Astrocyte of the spinal cord (primary cell): Measurements from ENCODE around the gene SETD3.

ENCODE experiments used
- DNase-seq: peaks from one replicate; pipeline ENCODE4 v3.0.0; 2011; ENCODE audit warnings: low read depth, low spot score
- H3K4me3 ChIP-seq: 2 replicates; pipeline ENCODE4 v1.5.1; 2011; ENCODE audit warnings: low read depth, mild to moderate bottlenecking, low read length, moderate library complexity
- CTCF ChIP-seq: IDR thresholded peaks from 2 replicates; pipeline ENCODE4 v1.5.1; 2012; ENCODE audit warnings: low read depth, mild to moderate bottlenecking, low read length, inconsistent platforms
- in situ Hi-C: cut with HindIII; loops from 2 replicates; pipeline ENCODE4 v1.10.0; 2017; ENCODE audit warnings: low sequenced_read_pairs

The SETD3 gene

GRCh38 chr14:99520571-99521081 is 40.0 kb upstream of the SETD3 start:
- no peak for DNase-seq
- in situ Hi-C loops, result no loop called here
- H3K4me3 ChIP-seq, result no peak overlapping the region
- no peak for TF ChIP-seq CTCF

GRCh38 chr14:99519931-99520421 is 39.3 kb upstream of the SETD3 start:
- no peak for TF ChIP-seq CTCF
- DNase-seq, result no peak
- in situ Hi-C loops, result no loop called here
- H3K4me3 ChIP-seq, result no peak overlapping the region

- no peak overlapping the region for H3K4me3 ChIP-seq
- in situ Hi-C loops, result no loop called here
- DNase-seq, result no peak
- no peak for TF ChIP-seq CTCF
Observed at GRCh38 chr14:99519347-99519881, 38.8 kb upstream of the SETD3 start.

GRCh38 chr14:99518441-99519346 is 38.0 kb upstream of the SETD3 start:
- DNase-seq, result peak; percentile 30
- in situ Hi-C loops, result no loop called here
- peak; percentile 98 for TF ChIP-seq CTCF
- no peak overlapping the region for H3K4me3 ChIP-seq

- no peak for TF ChIP-seq CTCF
- no peak for DNase-seq
- no peak overlapping the region for H3K4me3 ChIP-seq
- in situ Hi-C loops, result no loop called here
Observed at GRCh38 chr14:99517643-99518381, 37.2 kb upstream of the SETD3 start.

- TF ChIP-seq CTCF, result no peak
- no peak overlapping the region for H3K4me3 ChIP-seq
- DNase-seq, result no peak
- in situ Hi-C loops, result no loop called here
Observed at GRCh38 chr14:99516871-99517642, 36.4 kb upstream of the SETD3 start.
